ENCODE measurements around the gene LEMD2. TPM values are rescaled to one million over a fixed set of nuclear protein-coding genes. Genes with fewer than 3 reads are reported as not detected.
"Not testable (repeated sequence)": the region's sequence is repeated elsewhere in the genome, so short reads cannot be mapped to it uniquely, and the experiment has no call there.

LEMD2 gene
- 102 TPM for total RNA-seq
- polyA plus RNA-seq: 10 to 100 TPM; 25.7 to 36.4 (median 31.7) TPM

GRCh38 chr6:33788694-33789549 is at the start of gene LEMD2:
LEMD2 (minus strand) TSS chr6:33789130; CDS start chr6:33789116, 14 bp downstream.
- peak within 1 kb of the TSS; percentile 85 for H3K4me3 ChIP-seq (ENCODE audit: low read depth, low read length)
- ATAC-seq (ENCODE audit: low read depth in 2 of 2) (peak; percentile 87 to 91), DNase-seq (peak; percentile 86 to 93 (median 92))
- Mint-ChIP-seq H3K27ac (peak within 1 kb of the TSS; percentile 95 to 100 (median 96)), H3K9me3 (no peaks in the 10 kb centered on the region), H3K4me3 (peak within 1 kb of the TSS; percentile 88 to 96 (median 96)), H3K36me3 (peaks cover 14% of the 10 kb centered on the region), H3K4me1 (peaks cover 18 to 49% (median 45%) of the 10 kb centered on the region in 4 donors), H3K27me3 (peaks cover 7% of the 10 kb centered on the region)
- no peaks in the 10 kb centered on the region for H3K27me3 ChIP-seq (ENCODE audit: control insufficient read depth, insufficient read depth, low read length)
- H3K9me3 ChIP-seq (ENCODE audit: control insufficient read depth in 2 of 2, low read length in 2 of 2): no peaks in the 10 kb centered on the region
- H3K4me1 ChIP-seq (ENCODE audit: control insufficient read depth, insufficient read depth, low read length, poor library complexity, severe bottlenecking): peaks cover 31% of the 10 kb centered on the region
- H3K27ac ChIP-seq (ENCODE audit: insufficient read depth, low read length, poor library complexity, severe bottlenecking): peak within 1 kb of the TSS; percentile 88
- H3K36me3 ChIP-seq (ENCODE audit: control insufficient read depth, insufficient read depth, low read length): peaks cover 23% of the 10 kb centered on the region

GRCh38 chr6:33837971-33838665 is 49.2 kb upstream of the LEMD2 start:
- no peak for ATAC-seq (ENCODE audit: low read depth in 2 of 2)
- no peaks in the 10 kb centered on the region for H3K27me3 ChIP-seq (ENCODE audit: control insufficient read depth, insufficient read depth, low read length)

GRCh38 chr6:33836806-33837469 is 48.0 kb upstream of the LEMD2 start:
- ATAC-seq (ENCODE audit: low read depth in 2 of 2) (no peak), DNase-seq (no peak)
- H3K36me3 ChIP-seq (ENCODE audit: control insufficient read depth, insufficient read depth, low read length): no peaks in the 10 kb centered on the region
- Mint-ChIP-seq H3K27ac (no peak overlapping the region), H3K9me3 (peaks cover 0 to 2% (median 0%) of the 10 kb centered on the region in 7 donors), H3K4me3 (no peak overlapping the region), H3K4me1 (peaks cover 0 to 15% (median 7%) of the 10 kb centered on the region in 4 donors), H3K27me3 (peaks cover 6% of the 10 kb centered on the region), H3K36me3 (no peaks in the 10 kb centered on the region)
- no peaks in the 10 kb centered on the region for H3K9me3 ChIP-seq (ENCODE audit: control insufficient read depth in 2 of 2, low read length in 2 of 2)
- H3K4me3 ChIP-seq (ENCODE audit: low read depth, low read length): no peak overlapping the region
- no peaks in the 10 kb centered on the region for H3K27me3 ChIP-seq (ENCODE audit: control insufficient read depth, insufficient read depth, low read length)
- H3K27ac ChIP-seq (ENCODE audit: insufficient read depth, low read length, poor library complexity, severe bottlenecking): no peak overlapping the region
- H3K4me1 ChIP-seq (ENCODE audit: control insufficient read depth, insufficient read depth, low read length, poor library complexity, severe bottlenecking): peaks cover 10% of the 10 kb centered on the region

More at GRCh38 chr6:33837971-33838665, 49.2 kb upstream of the LEMD2 start:
- Mint-ChIP-seq H3K4me1 (peaks cover 0 to 15% (median 7%) of the 10 kb centered on the region in 4 donors), H3K4me3 (no peak overlapping the region), H3K27ac (no peak overlapping the region), H3K27me3 (peaks cover 6% of the 10 kb centered on the region), H3K9me3 (peaks cover 0 to 2% (median 0%) of the 10 kb centered on the region in 7 donors), H3K36me3 (no peaks in the 10 kb centered on the region)
- no peak overlapping the region for H3K27ac ChIP-seq (ENCODE audit: insufficient read depth, low read length, poor library complexity, severe bottlenecking)
- H3K4me3 ChIP-seq (ENCODE audit: low read depth, low read length): no peak overlapping the region
- no peaks in the 10 kb centered on the region for H3K36me3 ChIP-seq (ENCODE audit: control insufficient read depth, insufficient read depth, low read length)
- peaks cover 10% of the 10 kb centered on the region for H3K4me1 ChIP-seq (ENCODE audit: control insufficient read depth, insufficient read depth, low read length, poor library complexity, severe bottlenecking)
- DNase-seq: no peak
- H3K9me3 ChIP-seq (ENCODE audit: control insufficient read depth in 2 of 2, low read length in 2 of 2): no peaks in the 10 kb centered on the region

- Histone ChIP-seq H3K4me1 (ENCODE audit: control insufficient read depth, insufficient read depth, low read length, poor library complexity, severe bottlenecking) (peaks cover 3% of the 10 kb centered on the region), H3K27me3 (ENCODE audit: control insufficient read depth, insufficient read depth, low read length) (no peaks in the 10 kb centered on the region), H3K4me3 (ENCODE audit: low read depth, low read length) (no peak overlapping the region), H3K36me3 (ENCODE audit: control insufficient read depth, insufficient read depth, low read length) (no peaks in the 10 kb centered on the region), H3K9me3 (ENCODE audit: control insufficient read depth in 2 of 2, low read length in 2 of 2) (no peaks in the 10 kb centered on the region), H3K27ac (ENCODE audit: insufficient read depth, low read length, poor library complexity, severe bottlenecking) (no peak overlapping the region)
- Mint-ChIP-seq H3K4me1 (peaks cover 0 to 2% (median under 1%) of the 10 kb centered on the region in 4 donors), H3K27ac (no peak overlapping the region), H3K27me3 (peaks cover 12% of the 10 kb centered on the region), H3K4me3 (no peak overlapping the region), H3K9me3 (peaks cover 0 to 2% (median 0%) of the 10 kb centered on the region in 7 donors), H3K36me3 (no peaks in the 10 kb centered on the region)
- ATAC-seq (ENCODE audit: low read depth in 2 of 2): no peak
- no peak for DNase-seq
Observed at GRCh38 chr6:33834401-33835392, 45.8 kb upstream of the LEMD2 start.

GRCh38 chr6:33833599-33833998 is 44.7 kb upstream of the LEMD2 start:
- no peaks in the 10 kb centered on the region for H3K36me3 Mint-ChIP-seq
- no peaks in the 10 kb centered on the region for H3K27me3 ChIP-seq (ENCODE audit: control insufficient read depth, insufficient read depth, low read length)
- H3K4me3 Mint-ChIP-seq: no peak overlapping the region
- no peak overlapping the region for H3K4me3 ChIP-seq (ENCODE audit: low read depth, low read length)
- H3K4me1 ChIP-seq (ENCODE audit: control insufficient read depth, insufficient read depth, low read length, poor library complexity, severe bottlenecking): no peaks in the 10 kb centered on the region
- H3K36me3 ChIP-seq (ENCODE audit: control insufficient read depth, insufficient read depth, low read length): no peaks in the 10 kb centered on the region
- H3K9me3 ChIP-seq (ENCODE audit: control insufficient read depth in 2 of 2, low read length in 2 of 2): no peaks in the 10 kb centered on the region
- peaks cover 12% of the 10 kb centered on the region for H3K27me3 Mint-ChIP-seq
- H3K27ac ChIP-seq (ENCODE audit: insufficient read depth, low read length, poor library complexity, severe bottlenecking): no peak overlapping the region
- DNase-seq (no peak), ATAC-seq (ENCODE audit: low read depth in 2 of 2) (no peak)
- H3K9me3 Mint-ChIP-seq: peaks cover 0 to 2% (median 0%) of the 10 kb centered on the region in 7 donors
- no peaks in the 10 kb centered on the region for H3K4me1 Mint-ChIP-seq
- H3K27ac Mint-ChIP-seq: no peak overlapping the region

- not testable (repeated sequence) for H3K9me3 Mint-ChIP-seq; DNase-seq; H3K36me3 ChIP-seq (ENCODE audit: control insufficient read depth, insufficient read depth, low read length); ATAC-seq (ENCODE audit: low read depth in 2 of 2); H3K4me3 Mint-ChIP-seq; H3K27ac Mint-ChIP-seq; H3K4me1 ChIP-seq (ENCODE audit: control insufficient read depth, insufficient read depth, low read length, poor library complexity, severe bottlenecking); H3K4me1 Mint-ChIP-seq; H3K27ac ChIP-seq (ENCODE audit: insufficient read depth, low read length, poor library complexity, severe bottlenecking); H3K27me3 ChIP-seq (ENCODE audit: control insufficient read depth, insufficient read depth, low read length); H3K9me3 ChIP-seq (ENCODE audit: control insufficient read depth in 2 of 2, low read length in 2 of 2); H3K36me3 Mint-ChIP-seq; H3K4me3 ChIP-seq (ENCODE audit: low read depth, low read length)
- peaks cover 18% of the 10 kb centered on the region for H3K27me3 Mint-ChIP-seq
Observed at GRCh38 chr6:33832831-33833230, 43.9 kb upstream of the LEMD2 start.

GRCh38 chr6:33831725-33832124 is 42.8 kb upstream of the LEMD2 start:
- H3K27ac Mint-ChIP-seq; H3K4me1 Mint-ChIP-seq; H3K36me3 ChIP-seq (ENCODE audit: control insufficient read depth, insufficient read depth, low read length); H3K4me3 Mint-ChIP-seq; H3K4me3 ChIP-seq (ENCODE audit: low read depth, low read length); H3K36me3 Mint-ChIP-seq; H3K9me3 ChIP-seq (ENCODE audit: control insufficient read depth in 2 of 2, low read length in 2 of 2); H3K27me3 ChIP-seq (ENCODE audit: control insufficient read depth, insufficient read depth, low read length); H3K9me3 Mint-ChIP-seq; H3K4me1 ChIP-seq (ENCODE audit: control insufficient read depth, insufficient read depth, low read length, poor library complexity, severe bottlenecking); DNase-seq; H3K27ac ChIP-seq (ENCODE audit: insufficient read depth, low read length, poor library complexity, severe bottlenecking); ATAC-seq (ENCODE audit: low read depth in 2 of 2): not testable (repeated sequence)
- peaks cover 24% of the 10 kb centered on the region for H3K27me3 Mint-ChIP-seq

Data from CD4-positive, CD25-positive, alpha-beta regulatory T cell (primary cell).